Calu3 (cell line): ENCODE data around the gene MSLN. TPM values are rescaled to one million over a fixed set of nuclear protein-coding genes. Genes with fewer than 3 reads are reported as not detected.

ENCODE experiments used
- BruUV-seq: library from RNA; stranded (reverse); fragments of 400-500 nt; replicated peaks from 2 replicates; lab custom pipeline; 2021; lab: Mats Ljungman, UMichigan
- CTCF ChIA-PET: fragments of 300-600 bp; sonication (Branson Sonifier 250); formaldehyde crosslinking; loops from one replicate; lab custom pipeline; 2022; ENCODE audit warnings: antibody characterized with exemption; lab: Charles Lee
- DNase-seq: peaks from one replicate; pipeline ENCODE4 v3.0.0; 2022
- H3K27ac Mint-ChIP-seq: one replicate; pipeline ENCODE4 v1.8.0; 2022; ENCODE audit warnings: mixed read lengths; ENCODE audit not compliant: unreplicated experiment
- H3K27me3 Mint-ChIP-seq: one replicate; pipeline ENCODE4 v1.8.0; 2022; ENCODE audit warnings: mixed read lengths; ENCODE audit not compliant: unreplicated experiment
- H3K36me3 Mint-ChIP-seq: one replicate; pipeline ENCODE4 v1.8.0; 2022; ENCODE audit warnings: mild to moderate bottlenecking, moderate library complexity, mixed read lengths; ENCODE audit not compliant: insufficient read depth, unreplicated experiment
- H3K4me1 Mint-ChIP-seq: one replicate; pipeline ENCODE4 v1.8.0; 2022; ENCODE audit warnings: mild to moderate bottlenecking, low read depth, mixed read lengths; ENCODE audit not compliant: unreplicated experiment
- H3K4me3 Mint-ChIP-seq: one replicate; pipeline ENCODE4 v1.8.0; 2022; ENCODE audit warnings: mild to moderate bottlenecking, low read depth, moderate library complexity, mixed read lengths; ENCODE audit not compliant: unreplicated experiment
- H3K9me3 Mint-ChIP-seq: one replicate; pipeline ENCODE4 v1.8.0; 2022; ENCODE audit warnings: low read depth, mixed read lengths; ENCODE audit not compliant: unreplicated experiment
- intact Hi-C: fragments of 100-400 bp; cut with micrococcal nuclease; formaldehyde crosslinking; loops from one replicate; pipeline ENCODE4 v1.10.0; 2022; ENCODE audit not compliant: unreplicated experiment
- total RNA-seq: library from RNA; stranded (reverse); gene quantifications from 2 replicates; pipeline ENCODE4 v1.2.3, GENCODE V29; 2022
- TF ChIP-seq, protein P1 (sequence below): fragments of 200-600 bp; IDR thresholded peaks from one replicate; pipeline ENCODE4 v1.8.0; 2022; ENCODE audit warnings: antibody characterized with exemption; ENCODE audit not compliant: unreplicated experiment

Gene MSLN
- total RNA-seq, 1 experiment from 2014 or later = 3.4 TPM

DNA sequence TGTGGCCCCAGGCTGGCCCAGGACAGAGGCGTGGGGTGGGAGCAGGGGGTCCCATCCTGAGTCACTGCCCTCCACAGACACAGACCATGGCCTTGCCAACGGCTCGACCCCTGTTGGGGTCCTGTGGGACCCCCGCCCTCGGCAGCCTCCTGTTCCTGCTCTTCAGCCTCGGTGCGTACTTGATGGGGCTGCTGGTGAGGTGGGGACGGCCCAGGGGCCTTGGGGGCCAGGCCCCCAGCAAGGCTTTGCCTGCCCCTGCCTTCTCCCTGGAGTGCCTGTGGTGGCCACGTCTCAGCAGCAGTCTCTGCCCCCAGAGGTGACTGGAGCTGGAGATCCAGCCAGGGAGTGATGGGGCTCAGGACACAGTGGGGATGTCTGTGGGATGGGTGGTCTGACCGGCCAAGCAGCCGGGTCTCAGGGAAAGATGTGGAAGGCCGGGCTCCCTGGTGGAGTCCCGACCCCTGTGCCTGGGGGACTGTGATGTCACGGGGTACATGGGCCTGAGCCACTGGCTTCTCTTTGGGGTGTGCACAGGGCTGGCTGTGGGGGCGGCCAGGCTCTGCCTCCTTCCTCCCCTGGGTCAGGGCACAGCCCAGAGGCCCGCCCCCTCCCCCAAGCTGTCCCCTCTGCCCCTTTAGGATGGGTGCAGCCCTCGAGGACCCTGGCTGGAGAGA is 2.2 kb downstream of the MSLN start:
- no peak overlapping the region for H3K27ac Mint-ChIP-seq
- CTCF ChIA-PET = no interaction called here
- H3K9me3 Mint-ChIP-seq = no peaks in the 10 kb centered on the region
- TF ChIP-seq, protein P1, sequence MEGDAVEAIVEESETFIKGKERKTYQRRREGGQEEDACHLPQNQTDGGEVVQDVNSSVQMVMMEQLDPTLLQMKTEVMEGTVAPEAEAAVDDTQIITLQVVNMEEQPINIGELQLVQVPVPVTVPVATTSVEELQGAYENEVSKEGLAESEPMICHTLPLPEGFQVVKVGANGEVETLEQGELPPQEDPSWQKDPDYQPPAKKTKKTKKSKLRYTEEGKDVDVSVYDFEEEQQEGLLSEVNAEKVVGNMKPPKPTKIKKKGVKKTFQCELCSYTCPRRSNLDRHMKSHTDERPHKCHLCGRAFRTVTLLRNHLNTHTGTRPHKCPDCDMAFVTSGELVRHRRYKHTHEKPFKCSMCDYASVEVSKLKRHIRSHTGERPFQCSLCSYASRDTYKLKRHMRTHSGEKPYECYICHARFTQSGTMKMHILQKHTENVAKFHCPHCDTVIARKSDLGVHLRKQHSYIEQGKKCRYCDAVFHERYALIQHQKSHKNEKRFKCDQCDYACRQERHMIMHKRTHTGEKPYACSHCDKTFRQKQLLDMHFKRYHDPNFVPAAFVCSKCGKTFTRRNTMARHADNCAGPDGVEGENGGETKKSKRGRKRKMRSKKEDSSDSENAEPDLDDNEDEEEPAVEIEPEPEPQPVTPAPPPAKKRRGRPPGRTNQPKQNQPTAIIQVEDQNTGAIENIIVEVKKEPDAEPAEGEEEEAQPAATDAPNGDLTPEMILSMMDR = no peak
- BruUV-seq = no TSS peak
- intact Hi-C loops = no loop called here
- DNase-seq = no peak
- H3K27me3 Mint-ChIP-seq = peaks cover 20% of the 10 kb centered on the region
- no peak overlapping the region for H3K4me3 Mint-ChIP-seq
- H3K4me1 Mint-ChIP-seq = peaks cover 23% of the 10 kb centered on the region
- H3K36me3 Mint-ChIP-seq = peaks cover 5% of the 10 kb centered on the region

DNA sequence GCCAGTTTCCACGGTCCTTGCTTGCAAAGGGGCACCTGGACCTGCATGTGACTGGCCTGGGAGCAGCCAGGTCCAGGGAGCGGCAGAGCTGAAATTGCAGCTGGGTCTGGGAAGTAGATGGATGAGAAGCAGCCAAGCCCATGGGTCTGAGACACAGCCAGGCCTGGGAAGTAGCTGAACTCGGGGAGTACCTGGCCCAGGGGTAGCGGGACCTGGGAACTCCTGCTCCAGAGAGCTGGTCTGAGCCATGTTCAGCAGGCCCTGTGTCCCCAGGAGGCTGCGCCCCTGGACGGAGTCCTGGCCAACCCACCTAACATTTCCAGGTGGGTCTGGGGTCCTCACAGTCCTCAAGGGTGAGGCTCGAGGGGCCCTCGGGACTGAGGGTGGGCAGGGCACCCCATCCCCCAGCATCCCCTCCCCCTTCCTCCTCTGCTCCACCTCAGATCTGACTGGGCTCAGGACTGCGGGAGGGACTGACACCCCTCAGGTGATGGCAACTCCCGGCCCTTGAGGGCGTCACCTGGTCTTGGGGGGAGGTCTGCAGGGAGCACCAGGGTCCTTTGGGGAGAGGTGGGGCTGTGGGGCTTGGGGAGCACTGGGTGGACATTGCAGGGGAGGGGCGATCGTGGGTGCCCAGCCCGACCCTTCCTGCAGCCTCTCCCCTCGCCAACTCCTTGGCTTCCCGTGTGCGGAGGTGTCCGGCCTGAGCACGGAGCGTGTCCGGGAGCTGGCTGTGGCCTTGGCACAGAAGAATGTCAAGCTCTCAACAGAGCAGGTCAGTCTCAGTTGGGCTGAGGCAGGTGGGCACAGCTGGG is 3.0 kb downstream of the MSLN start:
- peaks cover 23% of the 10 kb centered on the region for H3K4me1 Mint-ChIP-seq
- H3K27ac Mint-ChIP-seq = peak overlapping the region; percentile 36
- TF ChIP-seq, protein P1 = no peak
- peaks cover 9% of the 10 kb centered on the region for H3K36me3 Mint-ChIP-seq
- intact Hi-C loops = no loop called here
- no peak overlapping the region for H3K4me3 Mint-ChIP-seq
- no peaks in the 10 kb centered on the region for H3K9me3 Mint-ChIP-seq
- BruUV-seq = no TSS peak
- no peak for DNase-seq
- CTCF ChIA-PET = no interaction called here
- peaks cover 13% of the 10 kb centered on the region for H3K27me3 Mint-ChIP-seq

DNA sequence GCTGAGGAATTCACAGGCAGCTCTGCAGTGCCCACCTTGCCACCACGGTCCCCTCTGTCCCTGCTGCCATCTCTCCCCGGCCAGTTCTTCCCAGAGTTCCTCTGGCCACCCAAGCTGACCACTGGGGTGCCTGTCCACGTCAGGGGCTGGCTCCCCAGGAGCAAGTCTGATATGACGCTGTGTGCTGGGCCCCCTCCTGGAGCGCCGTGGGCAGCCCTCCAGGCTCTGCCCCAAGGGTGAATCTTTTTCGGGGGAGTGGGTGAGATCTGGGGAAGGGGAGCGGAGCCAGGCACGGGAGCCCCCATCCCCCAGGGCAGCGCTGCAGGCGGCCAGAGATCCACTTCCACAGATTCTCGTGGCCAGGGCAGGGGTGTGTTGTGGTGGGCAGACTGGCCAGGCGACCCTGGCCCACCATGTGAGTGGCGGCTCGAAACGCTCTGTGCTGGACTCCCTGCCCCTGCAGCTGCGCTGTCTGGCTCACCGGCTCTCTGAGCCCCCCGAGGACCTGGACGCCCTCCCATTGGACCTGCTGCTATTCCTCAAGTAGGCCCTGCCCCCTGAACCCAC is 3.7 kb downstream of the MSLN start:
- Mint-ChIP-seq H3K27ac (peak overlapping the region; percentile 36), H3K27me3 (peaks cover 13% of the 10 kb centered on the region), H3K4me1 (peaks cover 23% of the 10 kb centered on the region), H3K9me3 (no peaks in the 10 kb centered on the region), H3K36me3 (peaks cover 9% of the 10 kb centered on the region), H3K4me3 (no peak overlapping the region)
- no peak for DNase-seq
- CTCF ChIA-PET = no interaction called here
- TF ChIP-seq, protein P1 = no peak
- BruUV-seq = no TSS peak
- intact Hi-C loops = no loop called here

DNA sequence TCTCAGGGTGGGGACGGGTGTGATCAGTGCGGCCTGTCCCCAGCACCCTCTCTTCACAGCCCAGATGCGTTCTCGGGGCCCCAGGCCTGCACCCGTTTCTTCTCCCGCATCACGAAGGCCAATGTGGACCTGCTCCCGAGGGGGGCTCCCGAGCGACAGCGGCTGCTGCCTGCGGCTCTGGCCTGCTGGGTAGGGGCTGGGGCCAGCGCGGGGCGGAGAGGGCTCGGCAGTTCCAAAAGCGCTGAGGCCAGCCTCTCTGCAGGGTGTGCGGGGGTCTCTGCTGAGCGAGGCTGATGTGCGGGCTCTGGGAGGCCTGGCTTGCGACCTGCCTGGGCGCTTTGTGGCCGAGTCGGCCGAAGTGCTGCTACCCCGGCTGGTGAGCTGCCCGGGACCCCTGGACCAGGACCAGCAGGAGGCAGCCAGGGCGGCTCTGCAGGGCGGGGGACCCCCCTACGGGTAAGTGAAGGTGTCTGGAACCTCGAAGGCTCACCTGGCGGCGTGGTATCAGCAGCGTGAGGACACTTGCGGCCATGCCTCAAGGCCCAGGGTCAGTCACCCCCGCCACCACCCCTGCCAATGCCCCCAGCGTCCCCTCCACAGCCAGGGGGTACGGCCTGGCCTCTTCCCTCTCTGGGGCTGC is 4.4 kb downstream of the MSLN start:
- H3K9me3 Mint-ChIP-seq = no peaks in the 10 kb centered on the region
- no peak overlapping the region for H3K27ac Mint-ChIP-seq
- TF ChIP-seq, protein P1 = no peak
- H3K4me3 Mint-ChIP-seq = no peak overlapping the region
- H3K36me3 Mint-ChIP-seq = peaks cover 9% of the 10 kb centered on the region
- CTCF ChIA-PET = no interaction called here
- intact Hi-C loops = no loop called here
- peaks cover 13% of the 10 kb centered on the region for H3K27me3 Mint-ChIP-seq
- no peak for DNase-seq
- no TSS peak for BruUV-seq
- peaks cover 17% of the 10 kb centered on the region for H3K4me1 Mint-ChIP-seq
